ACC112 (cell line): Measurements from ENCODE around the gene SLC6A19.

Experiments used
- H2AFZ ChIP-seq: fragments of 200-600 bp; sonication (generic); one replicate; pipeline ENCODE4 v1.6.0; 2017; ENCODE audit warnings: antibody characterized with exemption, low read length; ENCODE audit not compliant: unreplicated experiment
- H3K27ac ChIP-seq: fragments of 200-600 bp; sonication (generic); 2 replicates; pipeline ENCODE4 v1.5.1; 2014; ENCODE audit warnings: low read depth, mild to moderate bottlenecking, antibody characterized with exemption, low read length, moderate library complexity
- H3K27me3 ChIP-seq: fragments of 200-600 bp; sonication (generic); 2 replicates; pipeline ENCODE4 v1.6.1; 2014; ENCODE audit warnings: mild to moderate bottlenecking, antibody characterized with exemption, low read length, moderate library complexity, mixed read lengths; ENCODE audit not compliant: insufficient read depth
- H3K36me3 ChIP-seq: fragments of 200-600 bp; sonication (generic); 2 replicates; pipeline ENCODE4 v1.6.1; 2016; ENCODE audit warnings: mild to moderate bottlenecking, antibody characterized with exemption, low read length, moderate library complexity, mixed read lengths; ENCODE audit not compliant: insufficient read depth
- H3K4me1 ChIP-seq: fragments of 200-600 bp; sonication (generic); one replicate; pipeline ENCODE4 v1.6.1; 2016; ENCODE audit warnings: low read length, mixed read lengths; ENCODE audit not compliant: insufficient read depth, unreplicated experiment, control insufficient read depth
- H3K4me3 ChIP-seq: fragments of 200-600 bp; sonication (generic); 2 replicates; pipeline ENCODE4 v1.5.1; 2014; ENCODE audit warnings: mild to moderate bottlenecking, low read depth, low read length
- H3K79me2 ChIP-seq: fragments of 200-600 bp; sonication (generic); one replicate; pipeline ENCODE4 v1.6.0; 2016; ENCODE audit warnings: low read length; ENCODE audit not compliant: control insufficient read depth, unreplicated experiment, insufficient read depth

SLC6A19 gene

GRCh38 chr5:1159341-1159675 is 42.1 kb upstream of the SLC6A19 start:
- Histone ChIP-seq H3K27me3 (peaks cover 41% of the 10 kb centered on the region), H3K4me3 (no peak overlapping the region), H3K79me2 (no peaks in the 10 kb centered on the region), H2AFZ (no peak overlapping the region), H3K27ac (no peak overlapping the region), H3K36me3 (no peaks in the 10 kb centered on the region), H3K4me1 (peaks cover 3% of the 10 kb centered on the region)

GRCh38 chr5:1159774-1160406 is 41.5 kb upstream of the SLC6A19 start:
- no peaks in the 10 kb centered on the region for H3K36me3 ChIP-seq
- no peaks in the 10 kb centered on the region for H3K79me2 ChIP-seq
- no peak overlapping the region for H3K4me3 ChIP-seq
- H3K4me1 ChIP-seq: peaks cover 3% of the 10 kb centered on the region
- peaks cover 35% of the 10 kb centered on the region for H3K27me3 ChIP-seq
- H2AFZ ChIP-seq: no peak overlapping the region
- no peak overlapping the region for H3K27ac ChIP-seq

- peaks cover 3% of the 10 kb centered on the region for H3K4me1 ChIP-seq
- peaks cover 25% of the 10 kb centered on the region for H3K27me3 ChIP-seq
- H3K4me3 ChIP-seq: no peak overlapping the region
- no peak overlapping the region for H3K27ac ChIP-seq
- H2AFZ ChIP-seq: no peak overlapping the region
- no peaks in the 10 kb centered on the region for H3K36me3 ChIP-seq
- no peaks in the 10 kb centered on the region for H3K79me2 ChIP-seq
Observed at GRCh38 chr5:1161108-1161832, 40.1 kb upstream of the SLC6A19 start.

GRCh38 chr5:1161833-1162229 is 39.6 kb upstream of the SLC6A19 start:
- H2AFZ ChIP-seq: no peak overlapping the region
- H3K27ac ChIP-seq: no peak overlapping the region
- H3K79me2 ChIP-seq: no peaks in the 10 kb centered on the region

GRCh38 chr5:1162276-1162675 is 39.1 kb upstream of the SLC6A19 start:
- no peak overlapping the region for H3K27ac ChIP-seq
- H2AFZ ChIP-seq: no peak overlapping the region
- no peaks in the 10 kb centered on the region for H3K79me2 ChIP-seq
- no peak overlapping the region for H3K4me3 ChIP-seq
- no peaks in the 10 kb centered on the region for H3K36me3 ChIP-seq
- peaks cover 15% of the 10 kb centered on the region for H3K27me3 ChIP-seq
- H3K4me1 ChIP-seq: peaks cover 3% of the 10 kb centered on the region

More at GRCh38 chr5:1161833-1162229, 39.6 kb upstream of the SLC6A19 start:
- Histone ChIP-seq H3K4me3 (no peak overlapping the region), H3K4me1 (peaks cover 3% of the 10 kb centered on the region), H3K36me3 (no peaks in the 10 kb centered on the region), H3K27me3 (peaks cover 19% of the 10 kb centered on the region)

GRCh38 chr5:1162751-1163150 is 38.6 kb upstream of the SLC6A19 start:
- Histone ChIP-seq H2AFZ (no peak overlapping the region), H3K79me2 (no peaks in the 10 kb centered on the region), H3K4me3 (no peak overlapping the region), H3K27ac (no peak overlapping the region), H3K36me3 (no peaks in the 10 kb centered on the region), H3K4me1 (peaks cover 3% of the 10 kb centered on the region), H3K27me3 (peaks cover 15% of the 10 kb centered on the region)

- peaks cover 3% of the 10 kb centered on the region for H3K4me1 ChIP-seq
- no peak overlapping the region for H2AFZ ChIP-seq
- no peak overlapping the region for H3K27ac ChIP-seq
- H3K4me3 ChIP-seq: no peak overlapping the region
- H3K79me2 ChIP-seq: no peaks in the 10 kb centered on the region
- no peaks in the 10 kb centered on the region for H3K36me3 ChIP-seq
- peaks cover 15% of the 10 kb centered on the region; the same call in 1 of the 2 replicates for H3K27me3 ChIP-seq
Observed at GRCh38 chr5:1163366-1163765, 38.0 kb upstream of the SLC6A19 start.

- no peaks in the 10 kb centered on the region for H3K36me3 ChIP-seq
- no peaks in the 10 kb centered on the region for H3K79me2 ChIP-seq
- no peak overlapping the region for H3K27ac ChIP-seq
- H2AFZ ChIP-seq: no peak overlapping the region
- H3K4me3 ChIP-seq: no peak overlapping the region
- peaks cover 10% of the 10 kb centered on the region; the same call in 1 of the 2 replicates for H3K27me3 ChIP-seq
- peaks cover 3% of the 10 kb centered on the region for H3K4me1 ChIP-seq
Observed at GRCh38 chr5:1163879-1164278, 37.5 kb upstream of the SLC6A19 start.

- Histone ChIP-seq H3K36me3 (no peaks in the 10 kb centered on the region), H3K27me3 (0 out of 2 replicates have a peak, but pooled peaks cover under 1% of the 10 kb centered on the region), H3K79me2 (no peaks in the 10 kb centered on the region), H2AFZ (no peak overlapping the region), H3K27ac (no peak overlapping the region), H3K4me1 (peaks cover 3% of the 10 kb centered on the region), H3K4me3 (no peak overlapping the region)
Observed at GRCh38 chr5:1164696-1165630, 36.4 kb upstream of the SLC6A19 start.

GRCh38 chr5:1165864-1166263 is 35.5 kb upstream of the SLC6A19 start:
- H3K36me3 ChIP-seq: no peaks in the 10 kb centered on the region
- H3K4me3 ChIP-seq: no peak overlapping the region
- H3K79me2 ChIP-seq: no peaks in the 10 kb centered on the region
- peaks cover 3% of the 10 kb centered on the region for H3K4me1 ChIP-seq
- H3K27ac ChIP-seq: no peak overlapping the region
- no peaks in the 10 kb centered on the region for H3K27me3 ChIP-seq
- no peak overlapping the region for H2AFZ ChIP-seq
